COLO668 (cell line): ENCODE data around the gene COL8A1.
"Not testable (repeated sequence)": the region's sequence is repeated elsewhere in the genome, so short reads cannot be mapped to it uniquely, and the experiment has no call there.

ENCODE experiments used
- DNase-seq: peaks from one replicate; lab custom pipeline; 2025; ENCODE audit not compliant: unreplicated experiment; lab: John Stamatoyannopoulos, UW

COL8A1 gene

GRCh38 chr3:99838755-99839154, 200.4 kb downstream of the COL8A1 start:
- DNase-seq, result no peak

GRCh38 chr3:99839613-99840012, 201.2 kb downstream of the COL8A1 start:
- DNase-seq, result no peak

- not testable (repeated sequence) for DNase-seq
Observed at GRCh38 chr3:99841949-99842348, 203.6 kb downstream of the COL8A1 start.

- no peak for DNase-seq
Observed at GRCh38 chr3:99842826-99843589, 204.6 kb downstream of the COL8A1 start.

- no peak for DNase-seq
Observed at GRCh38 chr3:99843590-99844258, 205.3 kb downstream of the COL8A1 start.

GRCh38 chr3:99845331-99845730, 206.9 kb downstream of the COL8A1 start:
- no peak for DNase-seq

- DNase-seq, result no peak
Observed at GRCh38 chr3:99845999-99846398, 207.6 kb downstream of the COL8A1 start.

GRCh38 chr3:99846477-99847160, 208.2 kb downstream of the COL8A1 start:
- peak; percentile 10 for DNase-seq

- no peak for DNase-seq
Observed at GRCh38 chr3:99848433-99848832, 210.0 kb downstream of the COL8A1 start.
